ENCODE measurements around the gene SCD5. TPM values are rescaled to one million over a fixed set of nuclear protein-coding genes. Genes with fewer than 3 reads are reported as not detected.

SCD5 gene
- total RNA-seq, 6 experiments from 2014 or later, result 0.62 to 1.4 (median 0.96) TPM

GRCh38 chr4:82593411-82593810 lies 205.2 kb downstream of the SCD5 start:
- no peaks in the 10 kb centered on the region for H3K4me1 ChIP-seq
- DNase-seq (no peak), ATAC-seq (no peak)
- H3K9me3 ChIP-seq, result no peaks in the 10 kb centered on the region
- H3K27ac ChIP-seq, result no peak overlapping the region
- WGBS (ENCODE audit: insufficient coverage, low coverage, low lambda C conversion rate, missing lambda C conversion rate), result 41% methylated on average over 5 of the region's 5 CpGs
- intact Hi-C loops (cut with DNase I), result no loop called here
- no peaks in the 10 kb centered on the region for H3K36me3 ChIP-seq
- H3K4me3 ChIP-seq, result no peak overlapping the region
- no peaks in the 10 kb centered on the region for H3K27me3 ChIP-seq
- no peak for TF ChIP-seq POLR2A (IDR thresholded peaks at IDR 0.05)
- TF ChIP-seq CTCF (IDR thresholded peaks at IDR 0.05), result no peak

- ATAC-seq (no peak), DNase-seq (no peak)
- H3K27me3 ChIP-seq, result no peaks in the 10 kb centered on the region
- no peak for TF ChIP-seq POLR2A (IDR thresholded peaks at IDR 0.05)
- no peak for TF ChIP-seq CTCF (IDR thresholded peaks at IDR 0.05)
- H3K27ac ChIP-seq, result no peak overlapping the region
- no peaks in the 10 kb centered on the region for H3K36me3 ChIP-seq
- H3K4me1 ChIP-seq, result no peaks in the 10 kb centered on the region
- intact Hi-C loops (cut with DNase I), result no loop called here
- no peaks in the 10 kb centered on the region for H3K9me3 ChIP-seq
- H3K4me3 ChIP-seq, result no peak overlapping the region
- WGBS (ENCODE audit: insufficient coverage, low coverage, low lambda C conversion rate, missing lambda C conversion rate), result 93% methylated on average over 3 of the region's 3 CpGs
Observed at GRCh38 chr4:82592639-82593038, 206.0 kb downstream of the SCD5 start.

- no peak for DNase-seq
- intact Hi-C loops (cut with DNase I), result no loop called here
- TF ChIP-seq CTCF (IDR thresholded peaks at IDR 0.05) (no peak), POLR2A (IDR thresholded peaks at IDR 0.05) (no peak)
Observed at GRCh38 chr4:82591592-82591991, 207.0 kb downstream of the SCD5 start.

GRCh38 chr4:82589756-82590155 lies 208.8 kb downstream of the SCD5 start:
- Histone ChIP-seq H3K36me3 (no peaks in the 10 kb centered on the region), H3K4me3 (no peak overlapping the region), H3K4me1 (no peaks in the 10 kb centered on the region), H3K9me3 (no peaks in the 10 kb centered on the region), H3K27me3 (no peaks in the 10 kb centered on the region), H3K27ac (no peak overlapping the region)
- DNase-seq (no peak), ATAC-seq (no peak)
- WGBS (ENCODE audit: insufficient coverage, low coverage, low lambda C conversion rate, missing lambda C conversion rate), result 56% methylated on average over 1 of the region's 1 CpG
- intact Hi-C loops (cut with DNase I), result no loop called here
- TF ChIP-seq POLR2A (IDR thresholded peaks at IDR 0.05), result no peak
- TF ChIP-seq CTCF (IDR thresholded peaks at IDR 0.05), result no peak

More at GRCh38 chr4:82591592-82591991, 207.0 kb downstream of the SCD5 start:
- Histone ChIP-seq H3K27ac (no peak overlapping the region), H3K36me3 (no peaks in the 10 kb centered on the region), H3K9me3 (no peaks in the 10 kb centered on the region), H3K4me3 (no peak overlapping the region), H3K4me1 (no peaks in the 10 kb centered on the region), H3K27me3 (no peaks in the 10 kb centered on the region)
- WGBS (ENCODE audit: insufficient coverage, low coverage, low lambda C conversion rate, missing lambda C conversion rate), result 58% methylated on average over 5 of the region's 5 CpGs
- no peak for ATAC-seq

GRCh38 chr4:82588771-82589270 lies 209.8 kb downstream of the SCD5 start:
- WGBS (ENCODE audit: insufficient coverage, low coverage, low lambda C conversion rate, missing lambda C conversion rate), result 80% methylated on average over 1 of the region's 2 CpGs
- no peak for TF ChIP-seq CTCF (IDR thresholded peaks at IDR 0.05)
- no peak for TF ChIP-seq POLR2A (IDR thresholded peaks at IDR 0.05)
- Histone ChIP-seq H3K27me3 (no peaks in the 10 kb centered on the region), H3K9me3 (no peaks in the 10 kb centered on the region), H3K4me1 (peaks cover 0 to 7% (median 0%) of the 10 kb centered on the region in 4 donors), H3K27ac (no peak overlapping the region), H3K36me3 (no peaks in the 10 kb centered on the region), H3K4me3 (no peak overlapping the region)
- ATAC-seq (no peak), DNase-seq (no peak)
- intact Hi-C loops (cut with DNase I), result no loop called here

Data from right lobe of liver (tissue), 6 donors.